Fibroblast of villous mesenchyme (primary cell): ENCODE data around the gene ADCY9. TPM values are rescaled to one million over a fixed set of nuclear protein-coding genes. Genes with fewer than 3 reads are reported as not detected.

Experiments used
- DNase-seq: peaks from one replicate; pipeline ENCODE4 v3.0.0-alpha.2; 2010; ENCODE audit warnings: low read depth
- H3K4me3 ChIP-seq: 2 replicates; pipeline ENCODE4 v1.5.1; 2011; ENCODE audit warnings: low read depth, mild to moderate bottlenecking, low read length
- total RNA-seq: library from RNA; depleted of rRNA; stranded (reverse); fragments of >200 nt; gene quantifications from 2 replicates; pipeline ENCODE4 v1.2.3, GENCODE V29; 2012
- TF ChIP-seq, protein P1 (sequence below): IDR thresholded peaks from 2 replicates; pipeline ENCODE4 v1.5.1; 2012; ENCODE audit warnings: low read depth, mild to moderate bottlenecking, low read length; ENCODE audit not compliant: insufficient read depth

Gene ADCY9
- total RNA-seq, 1 donor = 38.0 TPM

DNA sequence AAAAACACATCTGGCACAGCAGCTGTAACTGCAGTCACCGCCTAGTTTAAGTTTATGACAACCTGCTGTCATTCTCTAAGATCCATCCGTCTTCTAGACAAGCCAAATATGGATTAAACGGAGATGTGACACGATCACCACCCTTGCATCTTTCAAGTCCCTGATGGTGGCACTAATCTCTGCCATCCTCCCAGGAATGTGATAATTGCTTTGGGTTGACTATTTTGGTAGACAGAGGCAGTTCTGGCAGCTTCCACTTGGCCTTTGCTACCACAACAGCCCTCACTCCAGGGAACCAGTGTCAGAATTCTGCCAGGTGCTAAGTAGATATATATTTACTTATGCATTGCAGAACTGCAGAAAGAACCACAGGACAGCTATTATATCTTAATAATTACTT is 81.3 kb downstream of the ADCY9 start:
- DNase-seq = no peak
- H3K4me3 ChIP-seq = no peak overlapping the region
- TF ChIP-seq, protein P1, sequence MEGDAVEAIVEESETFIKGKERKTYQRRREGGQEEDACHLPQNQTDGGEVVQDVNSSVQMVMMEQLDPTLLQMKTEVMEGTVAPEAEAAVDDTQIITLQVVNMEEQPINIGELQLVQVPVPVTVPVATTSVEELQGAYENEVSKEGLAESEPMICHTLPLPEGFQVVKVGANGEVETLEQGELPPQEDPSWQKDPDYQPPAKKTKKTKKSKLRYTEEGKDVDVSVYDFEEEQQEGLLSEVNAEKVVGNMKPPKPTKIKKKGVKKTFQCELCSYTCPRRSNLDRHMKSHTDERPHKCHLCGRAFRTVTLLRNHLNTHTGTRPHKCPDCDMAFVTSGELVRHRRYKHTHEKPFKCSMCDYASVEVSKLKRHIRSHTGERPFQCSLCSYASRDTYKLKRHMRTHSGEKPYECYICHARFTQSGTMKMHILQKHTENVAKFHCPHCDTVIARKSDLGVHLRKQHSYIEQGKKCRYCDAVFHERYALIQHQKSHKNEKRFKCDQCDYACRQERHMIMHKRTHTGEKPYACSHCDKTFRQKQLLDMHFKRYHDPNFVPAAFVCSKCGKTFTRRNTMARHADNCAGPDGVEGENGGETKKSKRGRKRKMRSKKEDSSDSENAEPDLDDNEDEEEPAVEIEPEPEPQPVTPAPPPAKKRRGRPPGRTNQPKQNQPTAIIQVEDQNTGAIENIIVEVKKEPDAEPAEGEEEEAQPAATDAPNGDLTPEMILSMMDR = no peak

DNA sequence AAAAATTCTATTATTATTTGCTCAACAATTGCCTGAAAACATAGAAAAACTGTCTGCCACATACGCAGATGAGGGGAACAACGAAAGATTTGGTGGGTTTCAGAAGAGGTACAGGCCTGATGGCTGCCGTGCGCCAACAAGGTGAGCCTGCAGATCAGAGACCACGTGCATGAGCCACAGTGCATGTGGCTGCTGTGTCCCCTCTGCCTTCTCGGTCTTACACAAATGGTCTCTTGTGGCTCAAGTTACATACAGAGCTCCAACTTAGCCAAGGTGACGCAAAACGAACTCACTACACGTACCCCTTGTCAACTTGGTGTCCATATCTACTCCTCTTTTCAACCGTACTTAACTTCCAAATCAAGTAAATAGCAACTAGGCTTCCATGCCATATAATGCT is 82.3 kb downstream of the ADCY9 start:
- no peak overlapping the region for H3K4me3 ChIP-seq
- TF ChIP-seq, protein P1 = no peak
- DNase-seq = no peak

DNA sequence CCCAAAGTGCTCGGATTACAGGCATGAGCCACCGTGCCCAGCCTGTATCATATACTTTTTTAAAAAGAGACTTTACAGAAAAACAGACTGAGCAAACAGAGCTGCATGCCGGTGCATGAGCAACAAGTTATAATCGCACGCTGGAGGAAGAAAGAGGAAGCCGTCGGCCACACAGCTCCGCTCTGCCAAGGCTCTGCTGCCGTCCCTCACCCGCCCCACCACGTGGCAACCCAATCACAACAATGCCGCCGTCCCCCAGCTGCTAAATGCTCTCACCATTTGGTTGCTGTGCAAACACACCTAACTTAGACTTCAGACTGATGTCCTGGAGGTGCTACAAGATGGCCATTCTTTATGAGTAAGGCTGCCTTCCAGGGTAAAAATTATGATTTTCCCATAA is 83.5 kb downstream of the ADCY9 start:
- DNase-seq = no peak
- TF ChIP-seq, protein P1 = no peak
- no peak overlapping the region for H3K4me3 ChIP-seq

DNA sequence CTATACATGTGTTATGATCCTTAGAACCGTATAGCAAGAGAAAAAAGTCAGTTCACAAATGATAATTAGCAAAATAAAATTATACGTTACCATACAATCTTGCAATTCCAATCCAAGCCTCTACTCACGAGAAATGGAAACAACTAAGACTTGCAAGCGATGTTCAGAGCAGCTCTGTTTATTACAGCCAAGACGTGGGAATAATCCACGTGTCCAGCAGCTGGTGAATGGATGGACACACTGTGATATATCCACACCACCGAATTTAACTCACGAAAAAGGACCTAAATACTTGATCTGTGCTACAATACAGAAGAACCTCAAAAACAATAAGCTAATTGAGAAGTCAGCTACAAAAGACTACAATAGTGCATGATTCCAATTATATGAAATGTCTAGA is 88.1 kb downstream of the ADCY9 start:
- no peak for DNase-seq
- TF ChIP-seq, protein P1 = no peak
- H3K4me3 ChIP-seq = no peak overlapping the region

DNA sequence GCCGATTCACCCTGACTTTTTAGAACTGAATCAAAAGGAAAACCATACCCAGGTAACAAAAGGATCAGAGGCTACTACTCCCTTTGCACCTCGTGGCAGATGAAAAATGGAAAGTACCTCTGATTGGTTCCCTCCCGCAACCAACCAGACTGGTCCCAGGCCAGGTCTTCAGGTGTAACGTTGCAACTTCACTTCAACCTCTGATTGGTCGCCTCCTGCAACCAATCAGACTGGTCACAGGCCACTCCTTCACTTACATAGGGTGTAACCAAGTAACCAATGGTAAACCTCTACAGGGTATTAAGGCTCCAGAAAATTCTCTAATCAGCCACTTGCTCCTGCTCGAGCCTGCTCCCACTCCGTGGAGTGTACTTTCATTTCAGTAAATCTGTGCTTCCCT is 89.4 kb downstream of the ADCY9 start:
- no peak for DNase-seq
- TF ChIP-seq, protein P1 = no peak
- no peak overlapping the region for H3K4me3 ChIP-seq

DNA sequence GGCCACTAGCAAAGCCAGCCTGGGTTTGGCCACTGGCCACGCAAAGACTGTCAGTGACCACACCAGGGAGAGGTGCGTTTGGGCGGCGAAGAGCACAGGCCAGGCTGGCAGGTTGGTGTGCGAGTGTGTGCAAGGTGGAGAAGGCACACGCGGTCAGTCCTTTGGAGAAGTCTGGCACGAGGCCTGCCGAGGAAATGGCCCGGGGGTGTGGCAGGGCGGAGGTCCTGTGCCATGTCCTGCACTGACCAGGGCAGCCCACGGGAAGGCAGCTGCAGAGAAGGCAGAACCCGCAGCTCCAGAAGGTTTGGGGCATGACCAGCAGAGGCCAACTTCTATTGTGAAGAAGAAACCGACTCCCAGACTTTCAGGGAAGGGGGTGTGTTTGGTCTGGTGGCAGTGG is 90.8 kb downstream of the ADCY9 start:
- TF ChIP-seq, protein P1 = no peak
- H3K4me3 ChIP-seq = no peak overlapping the region
- DNase-seq = no peak

DNA sequence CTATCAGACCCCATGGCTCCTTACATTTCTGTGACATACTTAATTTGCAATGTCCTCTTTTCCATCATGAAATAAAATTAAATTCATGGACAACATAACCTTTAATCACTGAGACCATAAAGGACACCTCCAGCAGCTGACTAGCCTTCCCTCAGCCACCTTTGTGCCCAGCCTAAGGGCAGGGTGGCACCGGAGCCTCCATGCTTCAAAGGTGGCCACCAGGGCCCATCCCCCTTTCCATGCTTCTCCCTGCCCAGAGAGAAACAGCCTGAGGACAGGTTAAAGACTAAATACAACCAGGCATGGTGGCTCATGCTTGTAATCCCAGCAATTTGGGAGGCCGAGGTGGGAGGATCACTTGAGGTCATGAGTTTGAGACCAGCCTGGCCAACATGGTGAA is 94.3 kb downstream of the ADCY9 start:
- H3K4me3 ChIP-seq = no peak overlapping the region
- DNase-seq = no peak
- TF ChIP-seq, protein P1 = no peak
